BJ (cell line): ENCODE measurements around the gene FOXM1. TPM values are rescaled to one million over a fixed set of nuclear protein-coding genes. Genes with fewer than 3 reads are reported as not detected.

Source experiments
- CTCF ChIA-PET: fragments of 350-600 bp; formaldehyde crosslinking; extraction: SDS; loops from one replicate; lab custom pipeline; 2021; ENCODE audit warnings: antibody characterized with exemption, inconsistent platforms; lab: Yijun Ruan, JAX
- POLR2A ChIA-PET: fragments of 300-600 bp; sonication (Branson Sonifier 250); formaldehyde crosslinking; extraction: SDS; loops from one replicate; lab custom pipeline; 2021; ENCODE audit warnings: antibody characterized with exemption; lab: Charles Lee
- DNase-seq: peaks from one replicate; pipeline ENCODE4 v3.0.0-alpha.2; 2011; ENCODE audit warnings: low read depth
- H3K27me3 ChIP-seq: 2 replicates; pipeline ENCODE4 v1.6.0; 2011; ENCODE audit warnings: low read length; ENCODE audit not compliant: control insufficient read depth, insufficient read depth
- H3K36me3 ChIP-seq: 2 replicates; pipeline ENCODE4 v1.5.1; 2011; ENCODE audit warnings: low read length; ENCODE audit not compliant: control insufficient read depth, insufficient read depth
- H3K4me3 ChIP-seq: 2 replicates; pipeline ENCODE4 v1.5.1; 2011; ENCODE audit warnings: low read depth, mild to moderate bottlenecking, control low read depth, low read length
- CTCF ChIP-seq: IDR thresholded peaks from 2 replicates; pipeline ENCODE4 v1.5.1; 2011; ENCODE audit warnings: low read depth, mild to moderate bottlenecking, control low read depth, inconsistent platforms, low read length, moderate library complexity; ENCODE audit not compliant: insufficient read depth
- polyA plus RNA-seq: library from polyadenylated mRNA; depleted of rRNA; stranded (reverse); fragments of >200 nt; gene quantifications from 2 replicates; pipeline ENCODE4 v1.2.3, GENCODE V29; 2011

Gene FOXM1
- polyA plus RNA-seq, 1 experiment = 26.6 TPM

- ChIA-PET CTCF (interaction anchor here (0.6 to 1.0 kb wide), 2 partner anchors 12 to 37 kb away, joined by 3 to 4 read pairs; no protein-coding TSS in a partner anchor), POLR2A (no interaction called here)
- no peak for TF ChIP-seq CTCF
- Histone ChIP-seq H3K36me3 (peaks cover 13% of the 10 kb centered on the region), H3K4me3 (no peak overlapping the region), H3K27me3 (no peaks in the 10 kb centered on the region)
- DNase-seq = no peak
Observed at GRCh38 chr12:2922329-2922728, 45.4 kb upstream of the FOXM1 start.

GRCh38 chr12:2919249-2919648 lies 42.3 kb upstream of the FOXM1 start:
- DNase-seq = no peak
- ChIA-PET POLR2A (no interaction called here), CTCF (interaction anchor here (1.2 kb wide), 1 partner anchor 34 kb away, joined by 3 read pairs; no protein-coding TSS in a partner anchor)
- H3K4me3 ChIP-seq = no peak overlapping the region
- peaks cover 10% of the 10 kb centered on the region for H3K36me3 ChIP-seq
- H3K27me3 ChIP-seq = no peaks in the 10 kb centered on the region
- TF ChIP-seq CTCF = no peak

- no peak for DNase-seq
- Histone ChIP-seq H3K27me3 (no peaks in the 10 kb centered on the region), H3K36me3 (peaks cover 4% of the 10 kb centered on the region; the same call in 1 of the 2 replicates), H3K4me3 (no peak overlapping the region)
- no peak for TF ChIP-seq CTCF
- CTCF ChIA-PET = interaction anchor here (0.6 kb wide), 1 partner anchor 34 kb away, joined by 3 read pairs; no protein-coding TSS in a partner anchor
- POLR2A ChIA-PET = interaction anchor here (0.7 kb wide), 1 partner anchor 43 kb away, joined by 11 read pairs; no protein-coding TSS in a partner anchor
Observed at GRCh38 chr12:2912216-2912575, 35.2 kb upstream of the FOXM1 start.

- H3K4me3 ChIP-seq = no peak overlapping the region
- DNase-seq = no peak
- CTCF ChIA-PET = no interaction called here
- peaks cover 2% of the 10 kb centered on the region; the same call in 1 of the 2 replicates for H3K36me3 ChIP-seq
- POLR2A ChIA-PET = no interaction called here
- no peaks in the 10 kb centered on the region for H3K27me3 ChIP-seq
- no peak for TF ChIP-seq CTCF
Observed at GRCh38 chr12:2904260-2904659, 27.3 kb upstream of the FOXM1 start.

- POLR2A ChIA-PET = no interaction called here
Observed at GRCh38 chr12:2902272-2902880, 25.4 kb upstream of the FOXM1 start.

More at GRCh38 chr12:2902272-2902880, 25.4 kb upstream of the FOXM1 start:
- Histone ChIP-seq H3K4me3 (no peak overlapping the region), H3K36me3 (peaks cover 2% of the 10 kb centered on the region; the same call in 1 of the 2 replicates), H3K27me3 (no peaks in the 10 kb centered on the region)
- no peak for TF ChIP-seq CTCF
- DNase-seq = no peak
- CTCF ChIA-PET = no interaction called here
